ENCODE measurements around the gene POLR1G. TPM values are rescaled to one million over a fixed set of nuclear protein-coding genes. Genes with fewer than 3 reads are reported as not detected.

The POLR1G gene
- total RNA-seq, 1 experiment from 2014 or later: 30.5 TPM

- peaks cover 40% of the 10 kb centered on the region for H3K79me2 ChIP-seq (ENCODE audit: insufficient read depth, low read length)
- H3K4me2 ChIP-seq (ENCODE audit: low read length): no peak overlapping the region
- no peaks in the 10 kb centered on the region for H3K27me3 ChIP-seq (ENCODE audit: insufficient read depth, low read length)
- CTCF ChIA-PET: no interaction called here
- H3K27ac ChIP-seq (ENCODE audit: low read depth, low read length): 0 out of 2 replicates have a peak overlapping the region, but pooled peaks have one; percentile 8
- RAD21 ChIA-PET (ENCODE audit: low non-redundant PET in 1 of 2, low total read pairs in 2 of 2, uncharacterized antibody in 2 of 2, unreplicated experiment in 2 of 2): no interaction called here
- TF ChIP-seq POLR2A (IDR thresholded peaks at IDR 0.05; ENCODE audit: borderline replicate concordance, extremely low read depth, insufficient read depth, insufficient read length) (no peak), ZFX (IDR thresholded peaks at IDR 0.05) (no peak), SIN3A (IDR thresholded peaks at IDR 0.05; ENCODE audit: low read depth) (no peak), MAX (IDR thresholded peaks at IDR 0.05) (no peak), YY1 (IDR thresholded peaks at IDR 0.05; ENCODE audit: extremely low read depth, insufficient replicate concordance, low read depth, low read length) (no peak), EGR1 (IDR thresholded peaks at IDR 0.05; ENCODE audit: low read depth) (no peak), ZNF274 (IDR thresholded peaks at IDR 0.05; ENCODE audit: low read depth, low read length) (no peak), RAD21 (IDR thresholded peaks at IDR 0.05; ENCODE audit: low read depth) (no peak), SP1 (IDR thresholded peaks at IDR 0.05; ENCODE audit: low read depth) (no peak), SRF (IDR thresholded peaks at IDR 0.05; ENCODE audit: low read depth) (no peak), ZBTB33 (IDR thresholded peaks at IDR 0.05; ENCODE audit: extremely low read depth, insufficient replicate concordance, low read length) (no peak), EZH2 (IDR thresholded peaks at IDR 0.05) (no peak), TCF7L2 (IDR thresholded peaks at IDR 0.05; ENCODE audit: borderline replicate concordance, extremely low read depth, insufficient read depth, insufficient read length) (no peak), CBX3 (IDR thresholded peaks at IDR 0.05; ENCODE audit: low read depth) (no peak), ELF1 (IDR thresholded peaks at IDR 0.05; ENCODE audit: borderline replicate concordance, low read depth) (no peak), JUND (IDR thresholded peaks at IDR 0.05) (no peak)
- TF ChIP-seq, protein P1, sequence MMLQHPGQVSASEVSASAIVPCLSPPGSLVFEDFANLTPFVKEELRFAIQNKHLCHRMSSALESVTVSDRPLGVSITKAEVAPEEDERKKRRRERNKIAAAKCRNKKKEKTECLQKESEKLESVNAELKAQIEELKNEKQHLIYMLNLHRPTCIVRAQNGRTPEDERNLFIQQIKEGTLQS (IDR thresholded peaks at IDR 0.05): no peak
- TF ChIP-seq, protein P2, sequence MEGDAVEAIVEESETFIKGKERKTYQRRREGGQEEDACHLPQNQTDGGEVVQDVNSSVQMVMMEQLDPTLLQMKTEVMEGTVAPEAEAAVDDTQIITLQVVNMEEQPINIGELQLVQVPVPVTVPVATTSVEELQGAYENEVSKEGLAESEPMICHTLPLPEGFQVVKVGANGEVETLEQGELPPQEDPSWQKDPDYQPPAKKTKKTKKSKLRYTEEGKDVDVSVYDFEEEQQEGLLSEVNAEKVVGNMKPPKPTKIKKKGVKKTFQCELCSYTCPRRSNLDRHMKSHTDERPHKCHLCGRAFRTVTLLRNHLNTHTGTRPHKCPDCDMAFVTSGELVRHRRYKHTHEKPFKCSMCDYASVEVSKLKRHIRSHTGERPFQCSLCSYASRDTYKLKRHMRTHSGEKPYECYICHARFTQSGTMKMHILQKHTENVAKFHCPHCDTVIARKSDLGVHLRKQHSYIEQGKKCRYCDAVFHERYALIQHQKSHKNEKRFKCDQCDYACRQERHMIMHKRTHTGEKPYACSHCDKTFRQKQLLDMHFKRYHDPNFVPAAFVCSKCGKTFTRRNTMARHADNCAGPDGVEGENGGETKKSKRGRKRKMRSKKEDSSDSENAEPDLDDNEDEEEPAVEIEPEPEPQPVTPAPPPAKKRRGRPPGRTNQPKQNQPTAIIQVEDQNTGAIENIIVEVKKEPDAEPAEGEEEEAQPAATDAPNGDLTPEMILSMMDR (IDR thresholded peaks at IDR 0.05 in 2 of 3, conservative IDR thresholded peaks at IDR 0.05 in 1 of 3; ENCODE audit: borderline replicate concordance in 1 of 3, insufficient read depth in 1 of 3, low read depth in 2 of 3, low read length in 2 of 3): no peak
- H4K20me1 ChIP-seq (ENCODE audit: insufficient read depth): no peaks in the 10 kb centered on the region
- no peak overlapping the region for H2AFZ ChIP-seq (ENCODE audit: low read depth, low read length, poor library complexity, severe bottlenecking)
- BruUV-seq (replicated peaks): no TSS peak
- no peaks in the 10 kb centered on the region for H3K9me2 ChIP-seq (ENCODE audit: insufficient read depth)
- peaks cover 8 to 26% of the 10 kb centered on the region in 2 experiments; a peak in 3 of 4 replicates for H3K36me3 ChIP-seq (ENCODE audit: control insufficient read depth in 1 of 2, insufficient read depth in 2 of 2, low read length in 2 of 2)
- ATAC-seq: no peak
- no peaks in the 10 kb centered on the region for H3K9me3 ChIP-seq (ENCODE audit: control insufficient read depth in 1 of 2, insufficient read depth in 1 of 2, low read depth in 1 of 2, low read length in 2 of 2)
- H3K4me3 ChIP-seq (replicated peaks in 1 of 2; ENCODE audit: low read depth in 1 of 2, low read length in 2 of 2): no peak overlapping the region
- peaks cover 0 to 31% of the 10 kb centered on the region in 2 experiments; a peak in 2 of 4 replicates for H3K4me1 ChIP-seq (ENCODE audit: control insufficient read depth in 1 of 2, insufficient read depth in 2 of 2, low read length in 2 of 2)
- POLR2A ChIA-PET: no interaction called here
- H3K9ac ChIP-seq (ENCODE audit: low read length): no peak overlapping the region
- intact Hi-C loops (cut with micrococcal nuclease): no loop called here
- DNase-seq (ENCODE audit: low read depth, low spot score): no peak
Observed at GRCh38 chr19:45408830-45409556, 2.5 kb downstream of the POLR1G start.

All from HCT116 (cell line).